Parathyroid adenoma (tissue), 2 donors: ENCODE data around the gene CALHM2.

Experiments used
- H2AFZ ChIP-seq: fragments of 300-600 bp; sonication (generic); one replicate; pipeline ENCODE4 v1.7.0; 2017; ENCODE audit warnings: antibody characterized with exemption, mild to moderate bottlenecking
- H3K27ac ChIP-seq: fragments of 300-600 bp; sonication (generic); one replicate; pipeline ENCODE4 v1.7.0; 2017
- H3K27me3 ChIP-seq: fragments of 300-600 bp; sonication (generic); one replicate; pipeline ENCODE4 v1.7.0; 2017; ENCODE audit warnings: low read length; ENCODE audit not compliant: control insufficient read depth, insufficient read depth
- H3K36me3 ChIP-seq: fragments of 300-600 bp; sonication (generic); one replicate; pipeline ENCODE4 v1.7.0; 2017; ENCODE audit warnings: low read length; ENCODE audit not compliant: control insufficient read depth, insufficient read depth
- H3K4me1 ChIP-seq: fragments of 300-600 bp; sonication (generic); one replicate; pipeline ENCODE4 v1.7.0; 2017; ENCODE audit warnings: control low read depth
- H3K4me2 ChIP-seq: fragments of 300-600 bp; sonication (generic); one replicate; pipeline ENCODE4 v1.7.0; 2017; ENCODE audit warnings: low read length
- H3K4me3 ChIP-seq: fragments of 300-600 bp; sonication (generic); one replicate; pipeline ENCODE4 v1.7.0; 2017; ENCODE audit warnings: low read depth, low read length
- H3K79me2 ChIP-seq: fragments of 300-600 bp; sonication (generic); one replicate; pipeline ENCODE4 v1.7.0; 2017; ENCODE audit warnings: control low read depth
- H3K9ac ChIP-seq: fragments of 300-600 bp; sonication (generic); one replicate; pipeline ENCODE4 v1.7.0; 2017; ENCODE audit warnings: mild to moderate bottlenecking
- H3K9me3 ChIP-seq: fragments of 300-600 bp; sonication (generic); one replicate; pipeline ENCODE4 v1.7.0; 2017; ENCODE audit warnings: low read length; ENCODE audit not compliant: control insufficient read depth
- TF ChIP-seq, protein P1 (sequence below): fragments of 300-600 bp; sonication (generic); IDR thresholded peaks from one replicate; pipeline ENCODE4 v1.7.0; 2017; ENCODE audit warnings: antibody characterized with exemption, mild to moderate bottlenecking
- donor health status: primary hyperparathyroidism.

Gene CALHM2

DNA sequence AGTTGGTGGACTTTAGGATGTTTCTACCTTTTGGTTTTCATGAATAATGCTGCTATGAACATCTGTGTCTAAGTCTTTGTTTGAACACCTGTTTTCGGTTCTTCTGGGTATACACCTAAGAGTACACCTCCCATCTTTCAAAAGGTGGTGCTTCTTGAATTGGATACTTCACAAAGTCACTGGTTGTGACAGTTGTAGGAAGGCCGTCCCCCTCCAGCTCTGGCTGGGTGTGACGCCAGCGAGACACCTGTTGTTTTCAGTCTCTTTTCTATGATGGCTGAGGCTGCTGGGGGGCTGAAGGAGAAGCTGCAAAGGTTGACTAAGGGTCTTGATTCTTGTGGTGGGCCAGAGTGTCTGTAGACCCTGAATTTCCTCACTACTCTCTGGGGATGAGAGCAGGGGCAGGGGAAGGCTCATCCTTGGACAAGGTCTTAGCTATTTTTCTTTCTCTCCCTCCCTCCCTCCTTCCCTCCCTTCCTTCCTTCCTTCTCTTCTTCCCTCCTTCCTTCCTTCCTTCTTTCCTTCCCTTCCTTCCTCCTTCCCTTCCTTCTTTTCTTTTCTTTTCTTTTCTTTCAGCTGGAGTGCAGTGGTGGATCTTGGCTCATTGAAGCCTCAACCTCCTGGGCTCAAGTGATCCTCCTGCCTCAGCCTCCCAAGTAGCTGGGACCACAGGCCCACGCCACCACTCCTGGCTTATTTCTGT lies 46.9 kb upstream of the CALHM2 start:
- H3K4me3 ChIP-seq, result no peak overlapping the region
- H2AFZ ChIP-seq, result no peak overlapping the region
- H3K27ac ChIP-seq, result no peak overlapping the region
- no peaks in the 10 kb centered on the region for H3K27me3 ChIP-seq
- H3K9ac ChIP-seq, result no peak overlapping the region
- H3K4me2 ChIP-seq, result no peak overlapping the region
- H3K79me2 ChIP-seq, result no peaks in the 10 kb centered on the region
- TF ChIP-seq, protein P1, sequence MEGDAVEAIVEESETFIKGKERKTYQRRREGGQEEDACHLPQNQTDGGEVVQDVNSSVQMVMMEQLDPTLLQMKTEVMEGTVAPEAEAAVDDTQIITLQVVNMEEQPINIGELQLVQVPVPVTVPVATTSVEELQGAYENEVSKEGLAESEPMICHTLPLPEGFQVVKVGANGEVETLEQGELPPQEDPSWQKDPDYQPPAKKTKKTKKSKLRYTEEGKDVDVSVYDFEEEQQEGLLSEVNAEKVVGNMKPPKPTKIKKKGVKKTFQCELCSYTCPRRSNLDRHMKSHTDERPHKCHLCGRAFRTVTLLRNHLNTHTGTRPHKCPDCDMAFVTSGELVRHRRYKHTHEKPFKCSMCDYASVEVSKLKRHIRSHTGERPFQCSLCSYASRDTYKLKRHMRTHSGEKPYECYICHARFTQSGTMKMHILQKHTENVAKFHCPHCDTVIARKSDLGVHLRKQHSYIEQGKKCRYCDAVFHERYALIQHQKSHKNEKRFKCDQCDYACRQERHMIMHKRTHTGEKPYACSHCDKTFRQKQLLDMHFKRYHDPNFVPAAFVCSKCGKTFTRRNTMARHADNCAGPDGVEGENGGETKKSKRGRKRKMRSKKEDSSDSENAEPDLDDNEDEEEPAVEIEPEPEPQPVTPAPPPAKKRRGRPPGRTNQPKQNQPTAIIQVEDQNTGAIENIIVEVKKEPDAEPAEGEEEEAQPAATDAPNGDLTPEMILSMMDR, result no peak
- no peaks in the 10 kb centered on the region for H3K4me1 ChIP-seq
- no peaks in the 10 kb centered on the region for H3K9me3 ChIP-seq
- no peaks in the 10 kb centered on the region for H3K36me3 ChIP-seq

DNA sequence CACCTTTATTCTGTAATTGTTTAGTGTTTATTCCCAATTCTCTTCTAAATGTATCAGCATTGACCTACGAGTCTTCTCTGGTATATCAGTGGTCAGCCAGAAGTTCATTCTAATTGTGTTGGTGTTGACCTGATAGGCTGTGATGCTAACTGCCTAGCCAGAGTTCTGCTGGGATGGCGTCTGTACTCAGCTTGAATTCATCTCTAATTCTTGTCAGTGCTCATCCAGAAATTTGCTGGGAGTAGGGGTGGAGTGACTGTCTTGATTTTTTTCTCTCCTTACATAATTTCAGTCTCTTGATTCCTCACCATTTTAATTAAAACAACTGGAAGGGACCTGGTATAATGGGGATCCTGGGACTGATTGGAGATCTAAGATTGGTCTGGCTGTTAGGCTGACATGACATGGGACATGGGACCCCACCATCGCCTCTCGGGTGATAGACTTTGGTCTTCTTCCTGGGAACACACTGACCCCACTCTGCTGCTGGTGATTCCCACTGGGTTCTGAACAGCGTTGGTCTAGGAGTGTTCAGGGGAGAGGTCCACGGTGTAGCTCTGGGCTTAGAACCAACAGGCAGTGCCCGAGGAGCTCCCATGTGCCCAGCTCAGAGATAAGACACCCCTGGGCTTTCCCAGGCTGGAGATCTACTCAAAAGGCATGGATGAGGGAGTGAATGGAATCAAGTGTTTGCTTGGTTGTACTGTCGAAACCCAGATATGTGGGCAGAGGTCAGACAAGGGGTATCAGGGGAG lies 45.2 kb upstream of the CALHM2 start:
- Histone ChIP-seq H3K4me1 (peaks cover 5% of the 10 kb centered on the region), H3K9me3 (no peaks in the 10 kb centered on the region), H3K9ac (no peak overlapping the region), H3K27me3 (no peaks in the 10 kb centered on the region), H3K27ac (no peak overlapping the region), H3K4me2 (no peak overlapping the region), H3K79me2 (no peaks in the 10 kb centered on the region), H2AFZ (no peak overlapping the region), H3K36me3 (no peaks in the 10 kb centered on the region), H3K4me3 (no peak overlapping the region)
- TF ChIP-seq, protein P1, result no peak

DNA sequence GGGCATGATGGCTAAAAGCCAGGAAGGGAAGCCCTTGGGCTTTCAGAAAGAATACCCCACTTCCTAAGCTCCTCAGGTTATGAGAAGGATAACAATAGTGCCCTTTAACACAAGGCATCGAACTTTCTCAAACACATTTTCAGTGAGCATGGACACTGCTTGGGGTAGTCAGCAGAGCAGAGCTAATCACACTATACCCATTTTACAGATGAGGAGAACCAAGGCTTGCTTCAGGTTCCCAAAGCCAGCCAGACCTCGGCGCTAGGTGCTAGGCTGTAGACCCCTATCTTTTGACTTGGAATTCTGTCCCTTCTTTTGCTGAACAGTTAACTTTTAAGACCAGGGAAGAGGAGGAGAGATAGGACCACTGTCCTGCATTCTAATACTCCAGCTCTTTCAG lies 43.2 kb upstream of the CALHM2 start:
- no peaks in the 10 kb centered on the region for H3K9me3 ChIP-seq
- no peaks in the 10 kb centered on the region for H3K36me3 ChIP-seq
- no peaks in the 10 kb centered on the region for H3K79me2 ChIP-seq
- TF ChIP-seq, protein P1, result no peak
- H3K27me3 ChIP-seq, result no peaks in the 10 kb centered on the region
- H3K9ac ChIP-seq, result no peak overlapping the region
- H3K4me2 ChIP-seq, result no peak overlapping the region
- no peak overlapping the region for H3K27ac ChIP-seq
- H2AFZ ChIP-seq, result no peak overlapping the region
- H3K4me3 ChIP-seq, result no peak overlapping the region
- H3K4me1 ChIP-seq, result peaks cover 21% of the 10 kb centered on the region

DNA sequence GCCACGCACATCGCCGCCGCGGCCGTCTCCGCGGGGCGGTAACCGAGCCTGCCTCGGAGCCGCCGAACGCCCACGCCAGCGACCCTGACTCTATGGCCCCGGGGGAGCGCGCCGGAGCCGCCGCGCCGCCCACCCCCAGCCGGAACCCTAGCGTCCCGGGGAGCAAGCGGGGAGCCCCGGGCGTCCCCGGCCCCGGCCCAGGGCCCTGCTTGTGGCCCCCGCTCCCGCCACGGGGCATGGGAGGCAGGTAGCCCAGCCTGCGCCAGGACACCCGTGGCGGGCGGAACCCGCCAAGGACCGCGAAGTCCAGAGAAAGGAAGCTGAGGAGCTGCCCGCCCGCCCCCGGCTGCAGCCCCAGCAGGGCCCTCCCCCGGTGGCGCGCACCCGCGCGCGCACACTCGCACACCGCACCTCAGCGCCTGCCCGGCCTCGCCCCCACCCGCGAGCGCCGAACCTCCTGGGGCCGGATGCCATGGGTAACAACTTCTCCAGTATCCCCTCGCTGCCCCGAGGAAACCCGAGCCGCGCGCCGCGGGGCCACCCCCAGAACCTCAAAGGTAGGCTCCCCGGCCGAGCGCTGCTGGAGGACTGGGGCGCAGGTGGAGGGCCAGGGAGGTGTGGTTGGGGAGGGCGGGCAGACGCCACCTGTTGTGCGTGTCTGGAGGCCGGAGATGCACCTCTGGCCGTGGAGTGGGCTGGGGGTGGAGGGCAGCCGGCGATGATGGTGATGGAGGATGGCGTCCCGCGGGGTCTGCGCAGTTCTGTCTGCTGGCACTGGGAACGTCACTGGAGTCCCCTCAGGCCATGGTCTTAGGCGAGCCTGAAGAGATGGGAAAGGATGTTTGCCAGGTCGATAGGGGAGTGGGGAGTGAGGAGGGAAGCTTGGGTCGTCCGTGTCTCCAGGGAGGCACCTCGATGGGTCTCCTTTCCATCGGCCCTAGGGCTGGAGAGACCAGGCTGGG lies 42.0 kb upstream of the CALHM2 start:
- H3K9ac ChIP-seq, result peak overlapping the region; percentile 35
- TF ChIP-seq, protein P1, result no peak

More for the DNA sequence above, 42.0 kb upstream of the CALHM2 start:
- Histone ChIP-seq H3K4me3 (peak overlapping the region; percentile 59), H3K9me3 (no peaks in the 10 kb centered on the region), H3K36me3 (no peaks in the 10 kb centered on the region), H3K27ac (no peak overlapping the region), H3K4me1 (peaks cover 21% of the 10 kb centered on the region), H3K27me3 (no peaks in the 10 kb centered on the region), H3K79me2 (no peaks in the 10 kb centered on the region), H2AFZ (peak overlapping the region; percentile 92), H3K4me2 (peak overlapping the region; percentile 96)
